ENCODE data around the gene MED29. TPM values are rescaled to one million over a fixed set of nuclear protein-coding genes. Genes with fewer than 3 reads are reported as not detected.

The MED29 gene
- total and polyA plus RNA-seq, 2 of the 13 experiments (the other 11 are each of a cell fraction or from before 2014, with no cell fraction given) = 14.0 to 19.7 TPM

- peak; percentile 25; the same call in 1 of the 2 replicates for TF ChIP-seq ZNF770 (CRISPR knock-in tag; IDR thresholded peaks at IDR 0.05)
- no peak for TF ChIP-seq ZNF614 (CRISPR knock-in tag; IDR thresholded peaks at IDR 0.05; ENCODE audit: borderline replicate concordance)
- no peak for TF ChIP-seq GPBP1L1 (CRISPR knock-in tag; IDR thresholded peaks at IDR 0.05)
- TF ChIP-seq ZFP91 (CRISPR knock-in tag; IDR thresholded peaks at IDR 0.05; ENCODE audit: borderline replicate concordance) = peak; percentile 76
- TF ChIP-seq SNAI1 (CRISPR knock-in tag; IDR thresholded peaks at IDR 0.05; ENCODE audit: borderline replicate concordance) = no peak
- peak; percentile 95 for TF ChIP-seq SP4 (CRISPR knock-in tag; IDR thresholded peaks at IDR 0.05)
- peak; percentile 90 for TF ChIP-seq THAP11 (CRISPR knock-in tag; IDR thresholded peaks at IDR 0.05)
- no peak for TF ChIP-seq NR1H2 (CRISPR knock-in tag; IDR thresholded peaks at IDR 0.05; ENCODE audit: borderline replicate concordance, low read depth)
- no peak for TF ChIP-seq ZNF589 (CRISPR knock-in tag; conservative IDR thresholded peaks at IDR 0.05)
- TF ChIP-seq ZNF296 (CRISPR knock-in tag; conservative IDR thresholded peaks at IDR 0.05) = no peak
- no peak; the same call in 1 of the 2 replicates for TF ChIP-seq ZHX2 (IDR thresholded peaks at IDR 0.05; ENCODE audit: low read depth)
- no peak for TF ChIP-seq ZHX2 (CRISPR knock-in tag; IDR thresholded peaks at IDR 0.05; ENCODE audit: borderline replicate concordance)
- no peak for TF ChIP-seq ZNF232 (CRISPR knock-in tag; IDR thresholded peaks at IDR 0.05; ENCODE audit: borderline replicate concordance)
- no peak for TF ChIP-seq BATF2 (CRISPR knock-in tag; IDR thresholded peaks at IDR 0.05)
- no peak for TF ChIP-seq ZNF34 (CRISPR knock-in tag; IDR thresholded peaks at IDR 0.05; ENCODE audit: borderline replicate concordance)
These were observed 49.2 kb upstream of the MED29 start, which contains the start of gene SAMD4B (continued) for GRCh38 chr19:39341719-39342604.

All from HepG2 (cell line).